CD4-positive, alpha-beta T cell (primary cell): ENCODE results near the gene CFAP161. TPM values are rescaled to one million over a fixed set of nuclear protein-coding genes. Genes with fewer than 3 reads are reported as not detected.

Experiments
- ATAC-seq: fragments of 200-7000 bp; cut with Tn5 transposase; one replicate; pipeline ENCODE4 v1.10.0; 2022; ENCODE audit warnings: mild to moderate bottlenecking; ENCODE audit not compliant: poor library complexity
- CTCF ChIA-PET: fragments of 350-600 bp; sonication (Branson Sonifier 250); formaldehyde crosslinking; loops from one replicate; lab custom pipeline; 2021; ENCODE audit warnings: antibody characterized with exemption, inconsistent platforms; lab: Charles Lee
- POLR2A ChIA-PET: fragments of 350-600 bp; sonication (Branson Sonifier 250); formaldehyde crosslinking; loops from one replicate; lab custom pipeline; 2021; ENCODE audit warnings: antibody characterized with exemption, inconsistent platforms; lab: Charles Lee
- DNase-seq, 14 experiments: peaks; one replicate each; pipeline ENCODE4 v3.0.0-alpha.2; 2013 to 2020; ENCODE audit warnings: mixed read lengths in 2 of 14
- H3K27ac ChIP-seq, 2 donors: one replicate each; pipeline versions ENCODE4 v1.5.1 to v1.7.0; 2013; ENCODE audit warnings: low read length in 2 of 2, low read depth in 1 of 2, mild to moderate bottlenecking in 1 of 2
- H3K27me3 ChIP-seq, 2 experiments: 1 replicate in 1 of 2; 2 replicates in 1 of 2; pipeline versions ENCODE4 v1.6.1 to v1.7.0; 2013; ENCODE audit warnings: low read length in 2 of 2, control low read depth in 1 of 2, mild to moderate bottlenecking in 1 of 2, moderate library complexity in 1 of 2; ENCODE audit not compliant: insufficient read depth in 2 of 2, control insufficient read depth in 1 of 2
- H3K36me3 ChIP-seq: one replicate; pipeline ENCODE4 v1.6.1; 2013; ENCODE audit warnings: low read length, control low read depth; ENCODE audit not compliant: insufficient read depth
- H3K4me1 ChIP-seq: one replicate; pipeline ENCODE4 v1.6.1; 2013; ENCODE audit warnings: low read length, control low read depth; ENCODE audit not compliant: insufficient read depth
- H3K4me3 ChIP-seq: one replicate; pipeline ENCODE4 v1.5.1; 2013; ENCODE audit warnings: mild to moderate bottlenecking, low read length, moderate library complexity
- H3K9me3 ChIP-seq, 2 experiments: 1 replicate in 1 of 2; 2 replicates in 1 of 2; pipeline versions ENCODE4 v1.6.1 to v1.7.0; 2013; ENCODE audit warnings: low read length in 2 of 2, mild to moderate bottlenecking in 2 of 2, control low read depth in 1 of 2, moderate library complexity in 1 of 2; ENCODE audit not compliant: control insufficient read depth in 1 of 2, insufficient read depth in 1 of 2
- H3K27ac Mint-ChIP-seq: one replicate; pipeline ENCODE4 v1.8.0; 2020; ENCODE audit warnings: mixed read lengths
- H3K27me3 Mint-ChIP-seq: one replicate; pipeline ENCODE4 v1.8.0; 2021; ENCODE audit warnings: mixed read lengths
- H3K36me3 Mint-ChIP-seq: one replicate; pipeline ENCODE4 v1.8.0; 2021; ENCODE audit warnings: low read depth, mixed read lengths
- H3K4me1 Mint-ChIP-seq: one replicate; pipeline ENCODE4 v1.8.0; 2021; ENCODE audit warnings: low read depth, mixed read lengths
- H3K4me3 Mint-ChIP-seq: one replicate; pipeline ENCODE4 v1.8.0; 2020; ENCODE audit warnings: mild to moderate bottlenecking, mixed read lengths
- H3K9me3 Mint-ChIP-seq: one replicate; pipeline ENCODE4 v1.8.0; 2020; ENCODE audit warnings: mixed read lengths
- intact Hi-C, 2 experiments: fragments of 100-400 bp; cut with DNase I in 1 of 2; cut with micrococcal nuclease in 1 of 2; formaldehyde crosslinking; loops; one replicate each; pipeline versions ENCODE4 v1.15.1 to v1.9.0; 2023 to 2025; cut with DNase I, micrococcal nuclease
- total RNA-seq, 174 experiments: library from RNA in 2 of 174; stranded (reverse) in 2 of 174; gene quantifications; one replicate each; pipeline ENCODE4 v1.2.3 and lab custom pipeline; 2021 to 2026
- TF ChIP-seq, protein P1 (sequence below): fragments of 200-600 bp; IDR thresholded peaks from one replicate; pipeline ENCODE4 v1.8.0; 2022; ENCODE audit warnings: antibody characterized with exemption, mild to moderate bottlenecking

Gene CFAP161
- total RNA-seq, 2 experiments from 2014 or later: not detected

DNA sequence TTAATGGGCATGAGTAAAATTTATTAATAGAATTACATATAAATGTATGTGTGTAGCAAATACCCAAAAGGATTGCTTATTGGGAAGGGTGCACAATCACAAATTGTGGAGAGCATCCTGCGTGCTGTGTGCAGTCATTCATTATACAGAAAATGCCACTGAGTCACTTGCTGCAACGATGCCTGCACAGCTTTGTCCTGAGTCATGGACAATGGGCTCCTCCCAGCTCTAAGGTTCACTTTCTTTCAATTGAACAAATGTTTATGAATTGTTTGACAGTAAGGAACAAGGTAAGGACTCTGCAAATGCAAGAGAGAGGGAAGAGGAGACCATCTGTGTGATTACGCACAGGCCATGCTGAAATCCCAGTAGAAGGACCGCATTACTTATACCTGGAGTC, 18.7 kb downstream of the CFAP161 start:
- Histone ChIP-seq H3K27ac (no peak overlapping the region), H3K4me3 (no peak overlapping the region), H3K4me1 (no peaks in the 10 kb centered on the region), H3K36me3 (no peaks in the 10 kb centered on the region), H3K9me3 (no peaks in the 10 kb centered on the region), H3K27me3 (no peaks in the 10 kb centered on the region)
- intact Hi-C loops: no loop called here
- ATAC-seq (no peak), DNase-seq (no peak)
- CTCF ChIA-PET: interaction anchor here (1.6 kb wide), 1 partner anchor 114 kb away, joined by 4 read pairs; no protein-coding TSS in a partner anchor
- POLR2A ChIA-PET: interaction anchor here (0.7 kb wide), 1 partner anchor 854 kb away, joined by 3 read pairs; no protein-coding TSS in a partner anchor
- TF ChIP-seq, protein P1, sequence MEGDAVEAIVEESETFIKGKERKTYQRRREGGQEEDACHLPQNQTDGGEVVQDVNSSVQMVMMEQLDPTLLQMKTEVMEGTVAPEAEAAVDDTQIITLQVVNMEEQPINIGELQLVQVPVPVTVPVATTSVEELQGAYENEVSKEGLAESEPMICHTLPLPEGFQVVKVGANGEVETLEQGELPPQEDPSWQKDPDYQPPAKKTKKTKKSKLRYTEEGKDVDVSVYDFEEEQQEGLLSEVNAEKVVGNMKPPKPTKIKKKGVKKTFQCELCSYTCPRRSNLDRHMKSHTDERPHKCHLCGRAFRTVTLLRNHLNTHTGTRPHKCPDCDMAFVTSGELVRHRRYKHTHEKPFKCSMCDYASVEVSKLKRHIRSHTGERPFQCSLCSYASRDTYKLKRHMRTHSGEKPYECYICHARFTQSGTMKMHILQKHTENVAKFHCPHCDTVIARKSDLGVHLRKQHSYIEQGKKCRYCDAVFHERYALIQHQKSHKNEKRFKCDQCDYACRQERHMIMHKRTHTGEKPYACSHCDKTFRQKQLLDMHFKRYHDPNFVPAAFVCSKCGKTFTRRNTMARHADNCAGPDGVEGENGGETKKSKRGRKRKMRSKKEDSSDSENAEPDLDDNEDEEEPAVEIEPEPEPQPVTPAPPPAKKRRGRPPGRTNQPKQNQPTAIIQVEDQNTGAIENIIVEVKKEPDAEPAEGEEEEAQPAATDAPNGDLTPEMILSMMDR: no peak
- Mint-ChIP-seq H3K27me3 (peaks cover 19% of the 10 kb centered on the region), H3K27ac (no peak overlapping the region), H3K4me1 (no peaks in the 10 kb centered on the region), H3K36me3 (no peaks in the 10 kb centered on the region), H3K9me3 (no peaks in the 10 kb centered on the region), H3K4me3 (no peak overlapping the region)

DNA sequence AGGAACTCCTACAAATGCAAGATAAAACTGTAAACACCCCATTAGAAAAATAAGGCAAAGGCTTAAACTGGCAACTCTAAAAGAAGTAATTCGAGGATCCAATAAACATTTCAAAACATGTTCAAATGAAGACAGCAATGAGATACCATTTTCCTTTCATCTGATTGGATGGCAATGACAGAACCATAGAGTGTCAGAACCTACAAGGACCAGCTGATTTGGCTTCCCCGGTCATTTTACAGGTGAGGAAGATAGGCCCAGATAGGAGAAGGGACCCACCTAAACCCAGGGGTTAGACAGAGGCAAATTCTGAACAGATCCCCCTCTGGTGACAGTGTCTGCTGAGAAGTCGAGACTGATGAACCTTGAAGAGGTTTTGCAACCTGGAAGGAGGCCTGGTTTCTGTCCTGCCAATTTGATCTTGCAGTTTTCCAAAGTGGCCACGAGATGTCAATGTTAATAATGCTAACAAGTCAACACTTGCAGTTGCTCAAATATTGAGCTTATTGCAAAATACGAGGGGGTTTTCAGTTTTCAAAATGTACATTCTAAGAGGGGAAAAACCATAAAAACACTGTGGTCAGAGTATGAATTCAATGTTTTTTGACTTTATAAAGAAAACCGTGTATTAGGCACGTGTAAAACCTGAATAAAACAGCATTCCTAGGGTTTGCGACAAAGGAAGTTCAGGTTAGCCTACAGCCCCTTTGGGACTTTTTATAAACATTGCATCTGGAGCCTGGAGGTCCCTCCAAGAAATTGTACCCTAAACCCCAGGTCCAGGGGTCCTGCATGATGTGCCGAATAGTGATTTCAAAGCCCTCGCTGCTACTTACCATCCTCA, 21.5 kb downstream of the CFAP161 start:
- DNase-seq (peak in 5 of 14 experiments; percentile 3 to 51 (median 40)), ATAC-seq (no peak)
- peaks cover under 1% of the 10 kb centered on the region for H3K4me1 Mint-ChIP-seq
- H3K27me3 Mint-ChIP-seq: peaks cover 23% of the 10 kb centered on the region
- no peaks in the 10 kb centered on the region for H3K36me3 Mint-ChIP-seq
- Histone ChIP-seq H3K27ac (no peak overlapping the region), H3K9me3 (no peaks in the 10 kb centered on the region), H3K27me3 (no peaks in the 10 kb centered on the region), H3K36me3 (no peaks in the 10 kb centered on the region), H3K4me3 (no peak overlapping the region), H3K4me1 (peaks cover under 1% of the 10 kb centered on the region)
- no peaks in the 10 kb centered on the region for H3K9me3 Mint-ChIP-seq
- TF ChIP-seq, protein P1: peak; percentile 43
- no peak overlapping the region for H3K4me3 Mint-ChIP-seq
- ChIA-PET CTCF (interaction anchor here (3.2 kb wide), 1 partner anchor 110 kb away, joined by 24 read pairs; no protein-coding TSS in a partner anchor), POLR2A (interaction anchor here (1.0 to 1.3 kb wide), 2 partner anchors 110 to 131 kb away, joined by 3 to 6 read pairs; no protein-coding TSS in a partner anchor)
- intact Hi-C loops: loop anchor here (1.0 to 5.0 kb wide), 4 partner anchors 111 to 245 kb away; no protein-coding TSS in a partner anchor
- H3K27ac Mint-ChIP-seq: no peak overlapping the region

DNA sequence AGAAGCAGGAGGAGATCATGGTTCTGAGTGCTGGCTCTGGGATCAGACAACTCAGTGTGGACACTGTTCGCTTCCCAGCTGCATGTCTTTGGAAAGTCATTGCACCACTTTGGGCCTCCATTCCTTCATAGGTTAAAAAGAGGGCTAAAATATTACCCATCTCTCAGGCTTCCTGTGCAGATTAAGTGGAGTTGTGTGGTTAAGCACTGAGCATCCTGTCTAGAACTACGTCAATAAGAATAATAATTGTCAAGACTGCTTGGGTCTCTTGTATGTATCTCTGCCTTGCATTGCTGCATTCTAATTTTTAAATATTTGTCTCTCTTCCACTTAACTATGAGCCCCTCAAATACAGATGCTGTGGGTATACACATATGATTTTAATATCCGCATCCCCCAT, 22.3 kb downstream of the CFAP161 start:
- no peak overlapping the region for H3K27ac ChIP-seq
- ATAC-seq (no peak), DNase-seq (no peak)
- POLR2A ChIA-PET: interaction anchor here (1.0 to 1.3 kb wide), 2 partner anchors 110 to 131 kb away, joined by 3 to 6 read pairs; no protein-coding TSS in a partner anchor
- CTCF ChIA-PET: interaction anchor here (3.2 kb wide), 1 partner anchor 110 kb away, joined by 24 read pairs; no protein-coding TSS in a partner anchor
- no peak overlapping the region for H3K4me3 ChIP-seq
- H3K27ac Mint-ChIP-seq: no peak overlapping the region
- H3K27me3 ChIP-seq: no peaks in the 10 kb centered on the region
- peaks cover 8% of the 10 kb centered on the region for H3K4me1 Mint-ChIP-seq
- H3K9me3 ChIP-seq: no peaks in the 10 kb centered on the region
- TF ChIP-seq, protein P1: no peak
- H3K27me3 Mint-ChIP-seq: peaks cover 30% of the 10 kb centered on the region
- no peak overlapping the region for H3K4me3 Mint-ChIP-seq
- peaks cover 8% of the 10 kb centered on the region for H3K4me1 ChIP-seq
- intact Hi-C loops: loop anchor here in 1 of 2 experiments (5.0 kb wide), 1 partner anchor 181 kb away; no protein-coding TSS in a partner anchor
- no peaks in the 10 kb centered on the region for H3K9me3 Mint-ChIP-seq
- H3K36me3 ChIP-seq: no peaks in the 10 kb centered on the region
- no peaks in the 10 kb centered on the region for H3K36me3 Mint-ChIP-seq
